SU-DHL-6 (cell line): Measurements from ENCODE around the gene PCP4L1.

ENCODE experiments used
- CTCF ChIP-seq: fragments of 200-600 bp; sonication (generic); IDR thresholded peaks from one replicate; pipeline ENCODE4 v1.5.1; 2017; ENCODE audit warnings: antibody characterized with exemption, mild to moderate bottlenecking, low read length, moderate library complexity; ENCODE audit not compliant: insufficient read depth, poor library complexity, severe bottlenecking
- EZH2phosphoT487 ChIP-seq: fragments of 200-600 bp; sonication (generic), shearing (Covaris generic); conservative IDR thresholded peaks from 2 replicates; pipeline ENCODE4 v1.6.1; 2018; ENCODE audit warnings: mild to moderate bottlenecking, antibody characterized with exemption, low read length, moderate library complexity, mixed read lengths

- TF ChIP-seq CTCF: no peak
- no peak for TF ChIP-seq EZH2phosphoT487
Measured at GRCh38 chr1:161218301-161219077, 40.1 kb upstream of the PCP4L1 start.
